Renal cortical epithelial cell (primary cell): ENCODE measurements around the gene AGAP5. TPM values are rescaled to one million over a fixed set of nuclear protein-coding genes. Genes with fewer than 3 reads are reported as not detected.
"Not testable (repeated sequence)": the region's sequence is repeated elsewhere in the genome, so short reads cannot be mapped to it uniquely, and the experiment has no call there.

Experiments
- DNase-seq: peaks from one replicate; pipeline ENCODE4 v3.0.0-alpha.2; 2011; ENCODE audit warnings: low read depth
- total RNA-seq: library from RNA; depleted of rRNA; stranded (reverse); fragments of >200 nt; gene quantifications from 2 replicates; pipeline ENCODE4 v1.2.3, GENCODE V29; 2014

The AGAP5 gene
- 1.0 and 3.4 TPM in 2 replicates for total RNA-seq

- DNase-seq, result not testable (repeated sequence)
Observed at GRCh38 chr10:73697675-73698159, at the start of gene AGAP5. AGAP5 (minus strand) TSS chr10:73698109; CDS start chr10:73697755, 354 bp downstream.

- no peak for DNase-seq
Observed at GRCh38 chr10:73746721-73747120, 48.8 kb upstream of the AGAP5 start.

GRCh38 chr10:73744664-73744975, 46.7 kb upstream of the AGAP5 start:
- peak; percentile 43 for DNase-seq

- peak; percentile 88 for DNase-seq
Observed at GRCh38 chr10:73743905-73744663, 46.2 kb upstream of the AGAP5 start, which contains the start of gene SEC24C. SEC24C (plus strand) TSS chr10:73744372; CDS start chr10:73746833, 2,461 bp downstream.

- no peak for DNase-seq
Observed at GRCh38 chr10:73743327-73743904, 45.5 kb upstream of the AGAP5 start.

- DNase-seq, result no peak
Observed at GRCh38 chr10:73742454-73742734, 44.5 kb upstream of the AGAP5 start.

GRCh38 chr10:73740501-73741254, 42.8 kb upstream of the AGAP5 start:
- not testable (repeated sequence) for DNase-seq

- no peak for DNase-seq
Observed at GRCh38 chr10:73734796-73735305, 36.9 kb upstream of the AGAP5 start.

- no peak for DNase-seq
Observed at GRCh38 chr10:73734028-73734720, 36.3 kb upstream of the AGAP5 start.

- DNase-seq, result no peak
Observed at GRCh38 chr10:73732931-73733623, 35.2 kb upstream of the AGAP5 start.

- no peak for DNase-seq
Observed at GRCh38 chr10:73732426-73732825, 34.5 kb upstream of the AGAP5 start.

GRCh38 chr10:73731588-73732375, 33.9 kb upstream of the AGAP5 start:
- no peak for DNase-seq

- DNase-seq, result peak; percentile 66
Observed at GRCh38 chr10:73730153-73730906, 32.4 kb upstream of the AGAP5 start.

GRCh38 chr10:73729781-73730152, 31.9 kb upstream of the AGAP5 start:
- peak; percentile 47 for DNase-seq

GRCh38 chr10:73723516-73723915, 25.6 kb upstream of the AGAP5 start:
- DNase-seq, result no peak

- not testable (repeated sequence) for DNase-seq
Observed at GRCh38 chr10:73720561-73720960, 22.7 kb upstream of the AGAP5 start.

GRCh38 chr10:73717556-73717955, 19.6 kb upstream of the AGAP5 start:
- no peak for DNase-seq

- DNase-seq, result no peak
Observed at GRCh38 chr10:73716251-73716650, 18.3 kb upstream of the AGAP5 start.

GRCh38 chr10:73715179-73716156, 17.6 kb upstream of the AGAP5 start:
- DNase-seq, result not testable (repeated sequence)
